NK-92 (cell line): Measurements from ENCODE around the gene OR8G1.
"Not testable (repeated sequence)": the region's sequence is repeated elsewhere in the genome, so short reads cannot be mapped to it uniquely, and the experiment has no call there.

Experiments used
- DNase-seq: peaks from one replicate; lab custom pipeline; 2025; ENCODE audit not compliant: unreplicated experiment; lab: John Stamatoyannopoulos, UW

The OR8G1 gene

DNA sequence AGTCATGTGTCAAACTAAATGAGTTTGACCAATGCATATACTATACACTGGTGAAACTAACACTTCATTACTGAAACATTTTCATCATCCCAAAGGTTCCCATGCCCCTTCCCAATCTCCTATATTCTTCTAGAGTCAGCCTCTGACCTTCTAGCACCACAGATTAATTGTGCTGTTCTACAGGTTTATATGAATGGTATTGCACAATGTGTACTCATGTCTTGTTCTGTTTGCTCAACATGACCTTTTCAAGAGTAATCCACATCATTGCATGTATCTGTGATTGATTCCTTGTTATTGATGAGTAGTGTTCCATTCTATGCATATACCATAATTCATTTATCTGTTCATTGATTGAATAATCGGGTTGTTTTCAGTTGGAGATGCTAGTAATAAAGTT lies 7.5 kb upstream of the OR8G1 start:
- DNase-seq = no peak

DNA sequence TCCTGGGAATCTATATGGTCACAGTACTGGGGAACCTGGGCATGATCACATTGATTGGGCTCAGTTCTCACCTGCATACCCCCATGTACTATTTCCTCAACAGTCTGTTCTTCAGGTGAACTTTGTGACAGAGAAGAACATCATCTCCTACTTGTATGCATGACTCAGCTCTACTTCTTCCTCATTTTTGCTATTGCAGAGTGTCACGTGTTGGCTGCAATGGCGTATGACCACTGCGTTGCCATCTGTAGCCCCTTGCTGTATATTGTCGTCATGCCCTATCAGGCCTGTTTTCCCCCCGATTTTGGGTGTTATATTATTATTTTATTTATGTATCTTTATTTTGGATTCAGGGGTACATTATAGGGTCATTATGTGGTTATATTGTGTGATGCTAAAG lies 2.4 kb upstream of the OR8G1 start:
- no peak for DNase-seq

DNA sequence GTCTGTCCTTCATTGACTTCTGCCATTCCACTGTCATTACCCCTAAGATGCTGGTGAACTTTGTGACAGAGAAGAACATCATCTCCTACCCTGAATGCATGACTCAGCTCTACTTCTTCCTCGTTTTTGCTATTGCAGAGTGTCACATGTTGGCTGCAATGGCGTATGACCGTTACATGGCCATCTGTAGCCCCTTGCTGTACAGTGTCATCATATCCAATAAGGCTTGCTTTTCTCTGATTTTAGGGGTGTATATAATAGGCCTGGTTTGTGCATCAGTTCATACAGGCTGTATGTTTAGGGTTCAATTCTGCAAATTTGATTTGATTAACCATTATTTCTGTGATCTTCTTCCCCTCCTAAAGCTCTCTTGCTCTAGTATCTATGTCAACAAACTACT lies 9.0 kb downstream of the OR8G1 start:
- DNase-seq = not testable (repeated sequence)

DNA sequence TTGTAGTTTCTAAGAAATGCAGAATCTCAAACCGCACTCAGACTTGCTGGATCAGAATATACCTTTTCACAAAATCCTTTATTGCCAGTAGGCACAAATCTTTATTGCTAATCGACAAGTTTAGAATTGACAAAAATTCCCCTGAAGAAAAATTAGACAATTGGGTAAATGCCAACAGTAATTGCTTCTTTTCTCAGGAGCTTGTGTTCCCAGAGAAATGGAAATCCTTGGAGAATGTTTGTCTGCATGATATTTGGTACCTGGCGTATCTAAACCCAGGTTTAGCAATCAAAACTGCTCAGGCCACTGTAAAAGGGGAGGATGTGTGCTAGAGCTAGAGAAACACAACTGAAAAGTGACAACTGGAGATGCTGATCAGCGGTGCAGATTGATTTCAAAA lies 15.2 kb downstream of the OR8G1 start, which contains the start of gene OR8G5:
Gene OR8G5, plus strand, starts transcription at position 301 of the 400 bp plus-strand sequence. CDS start 8,556 bp downstream, outside the sequence.
- no peak for DNase-seq

DNA sequence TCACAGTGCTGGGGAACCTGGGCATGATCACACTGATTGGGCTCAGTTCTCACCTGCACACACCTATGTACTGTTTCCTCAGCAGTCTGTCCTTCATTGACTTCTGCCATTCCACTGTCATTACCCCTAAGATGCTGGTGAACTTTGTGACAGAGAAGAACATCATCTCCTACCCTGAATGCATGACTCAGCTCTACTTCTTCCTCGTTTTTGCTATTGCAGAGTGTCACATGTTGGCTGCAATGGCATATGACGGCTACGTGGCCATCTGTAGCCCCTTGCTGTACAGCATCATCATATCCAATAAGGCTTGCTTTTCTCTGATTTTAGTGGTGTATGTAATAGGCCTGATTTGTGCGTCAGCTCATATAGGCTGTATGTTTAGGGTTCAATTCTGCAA lies 24.1 kb downstream of the OR8G1 start:
- DNase-seq = not testable (repeated sequence)

DNA sequence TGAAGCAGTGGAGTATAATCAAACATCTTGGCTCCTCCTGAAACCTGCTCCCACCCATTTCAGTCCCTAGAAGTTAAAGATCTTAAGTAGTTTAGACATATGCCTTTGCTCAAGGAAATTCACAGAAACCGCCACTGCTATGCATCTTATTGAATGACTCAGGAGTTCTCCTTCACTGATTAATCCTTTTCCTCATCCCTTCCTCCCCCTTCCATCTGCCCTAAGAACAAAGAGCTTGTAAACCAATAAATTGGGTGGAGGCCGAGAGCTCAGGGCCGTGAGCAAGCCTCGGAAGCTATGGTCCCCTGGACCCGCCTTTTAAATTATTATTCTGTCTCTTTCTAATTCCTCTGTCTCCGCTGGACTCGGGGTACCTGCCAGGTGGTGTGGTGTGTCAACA lies 30.0 kb downstream of the OR8G1 start:
- not testable (repeated sequence) for DNase-seq

DNA sequence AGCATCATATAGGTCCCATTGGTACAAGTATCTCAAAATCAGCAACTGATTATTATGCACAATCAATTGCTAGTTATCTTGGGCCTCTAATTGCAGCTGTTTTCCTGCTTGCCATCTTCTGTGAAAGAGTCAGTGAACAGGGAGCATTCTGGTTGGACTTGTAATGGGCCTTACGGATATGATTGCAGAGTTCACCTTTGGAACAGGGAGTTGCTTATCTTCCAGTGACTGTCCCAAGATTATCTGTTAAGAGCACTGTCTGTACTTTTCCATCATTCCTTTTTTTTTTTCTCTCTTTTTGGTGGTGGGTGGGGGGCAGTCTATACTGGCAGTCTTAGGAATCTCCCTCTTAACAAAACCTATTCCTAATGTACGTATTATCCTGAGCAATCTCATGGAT lies 33.1 kb downstream of the OR8G1 start:
- DNase-seq = no peak

DNA sequence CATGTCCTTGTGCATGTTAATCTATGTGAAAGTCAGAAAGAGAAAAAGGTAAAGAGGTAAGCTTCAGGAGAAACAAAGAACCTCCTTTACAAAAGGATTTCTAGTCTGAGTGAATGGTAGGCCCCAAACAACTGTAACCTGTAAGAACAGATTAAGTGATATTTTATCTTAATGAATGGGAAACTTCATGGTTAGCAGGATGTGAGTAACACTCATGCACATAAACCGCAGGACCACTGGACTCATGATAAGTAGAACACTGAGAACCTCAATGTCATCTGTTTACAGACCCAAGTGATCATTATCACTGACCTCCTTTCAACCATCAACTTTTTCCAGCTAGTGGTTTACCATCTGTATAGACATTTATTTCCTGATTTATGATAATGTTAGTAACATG lies 35.2 kb downstream of the OR8G1 start:
- DNase-seq = no peak

DNA sequence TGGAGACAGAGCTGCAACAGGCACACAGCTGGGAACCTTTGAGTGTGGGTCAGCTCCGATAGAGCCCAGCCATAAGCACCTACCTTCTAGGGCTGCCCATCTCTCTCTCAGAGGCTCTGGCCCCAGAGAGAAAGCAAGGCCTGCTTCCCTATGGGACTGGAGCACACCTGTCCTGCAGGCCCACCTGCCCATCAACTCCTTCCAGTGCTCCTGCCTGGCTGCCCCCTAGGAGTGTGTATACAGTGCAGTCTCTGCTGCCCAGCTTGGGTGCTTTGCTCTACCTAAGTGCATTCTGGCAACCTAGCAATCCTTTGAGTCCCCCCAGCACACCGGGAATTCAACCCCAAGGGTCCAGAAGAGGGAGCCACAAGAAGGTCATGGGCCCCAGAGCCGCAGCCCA lies 36.3 kb downstream of the OR8G1 start:
- DNase-seq = no peak

DNA sequence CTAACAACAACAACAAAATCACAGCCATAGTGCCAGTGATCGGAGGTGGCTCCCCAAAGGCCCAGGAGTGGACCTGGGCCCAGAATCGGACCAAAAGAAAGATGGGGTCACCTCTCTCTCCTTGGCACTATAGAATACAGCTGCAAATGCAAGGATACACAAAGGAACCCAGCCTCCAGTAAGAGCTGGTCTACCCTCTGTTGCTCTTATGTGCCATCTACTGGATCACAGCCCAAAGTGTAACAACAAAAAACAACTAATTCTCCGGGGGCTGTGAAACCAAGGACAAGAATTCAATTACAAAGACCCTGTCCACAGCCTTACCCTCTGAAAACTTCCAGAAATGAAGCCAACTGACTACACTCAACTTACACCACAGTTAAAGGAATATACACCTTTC lies 36.9 kb downstream of the OR8G1 start:
- DNase-seq = no peak

DNA sequence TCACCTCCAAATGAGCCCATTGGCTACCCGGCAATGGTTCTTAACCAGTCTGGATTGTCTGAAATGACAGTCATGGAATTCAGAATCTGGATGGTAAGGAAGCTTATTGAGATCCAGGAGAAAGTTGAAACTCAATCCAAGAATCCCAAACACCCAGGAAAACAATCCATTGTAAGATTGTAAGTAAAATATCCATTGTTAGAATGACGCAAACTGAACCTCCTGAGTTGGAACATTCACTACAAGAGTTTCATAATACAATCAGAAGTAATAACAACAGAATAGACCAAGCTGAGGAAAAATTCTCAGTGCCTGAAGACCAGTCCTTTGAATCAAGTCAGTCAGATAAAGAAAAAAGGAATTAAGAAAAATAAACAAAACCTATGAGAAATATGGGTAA lies 37.4 kb downstream of the OR8G1 start:
- no peak for DNase-seq

DNA sequence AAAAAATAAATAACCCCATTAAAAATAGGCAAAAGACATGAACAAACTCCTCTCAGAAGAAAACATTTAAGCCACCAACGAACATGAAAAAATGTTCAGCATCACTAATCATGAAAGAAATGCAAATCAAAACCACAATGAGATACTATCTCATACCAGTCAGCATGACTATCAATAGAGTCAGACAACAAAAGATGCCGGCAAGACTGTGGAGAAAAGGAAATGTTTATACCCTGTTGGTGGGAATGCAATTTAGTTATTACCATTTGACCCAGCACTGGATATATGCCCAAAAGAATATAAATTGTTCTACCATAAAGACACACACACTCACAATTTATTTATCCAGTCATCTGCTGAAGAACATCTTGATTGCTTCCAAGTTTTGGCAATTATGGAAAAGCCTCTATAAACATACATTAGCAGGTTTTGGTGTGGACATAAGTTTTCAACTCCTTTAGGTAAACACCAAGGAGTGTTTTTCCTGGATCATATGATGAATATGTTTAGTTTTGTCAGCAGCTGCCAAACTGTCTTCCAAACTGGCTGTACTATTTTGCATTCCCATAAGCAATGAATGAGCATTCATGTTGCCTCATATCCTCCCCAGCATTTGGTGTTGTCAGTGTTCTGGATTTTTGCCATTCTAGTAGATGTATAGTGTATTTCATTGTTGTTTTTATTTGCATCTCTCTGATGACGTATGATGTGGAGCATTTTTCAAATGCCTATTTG lies 44.9 kb downstream of the OR8G1 start:
- no peak for DNase-seq

DNA sequence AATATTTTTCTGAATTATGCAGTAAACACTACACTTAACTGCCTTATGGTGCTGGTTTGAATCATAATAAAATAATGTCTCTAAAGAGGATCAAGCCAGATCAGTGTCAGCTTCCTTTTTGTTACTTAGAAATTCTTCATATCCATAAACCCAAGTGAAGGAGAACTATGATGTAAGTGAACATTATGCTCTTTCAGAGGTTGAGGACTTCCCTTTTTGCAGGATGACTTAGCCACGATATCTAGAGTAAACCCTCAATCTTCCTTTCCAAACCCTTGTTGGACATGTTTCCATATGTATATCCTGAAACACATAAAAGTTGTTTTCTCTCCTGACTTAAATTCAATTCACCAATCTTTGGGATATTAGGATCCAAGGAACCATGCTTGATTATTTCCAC lies 53.8 kb downstream of the OR8G1 start:
- no peak for DNase-seq

DNA sequence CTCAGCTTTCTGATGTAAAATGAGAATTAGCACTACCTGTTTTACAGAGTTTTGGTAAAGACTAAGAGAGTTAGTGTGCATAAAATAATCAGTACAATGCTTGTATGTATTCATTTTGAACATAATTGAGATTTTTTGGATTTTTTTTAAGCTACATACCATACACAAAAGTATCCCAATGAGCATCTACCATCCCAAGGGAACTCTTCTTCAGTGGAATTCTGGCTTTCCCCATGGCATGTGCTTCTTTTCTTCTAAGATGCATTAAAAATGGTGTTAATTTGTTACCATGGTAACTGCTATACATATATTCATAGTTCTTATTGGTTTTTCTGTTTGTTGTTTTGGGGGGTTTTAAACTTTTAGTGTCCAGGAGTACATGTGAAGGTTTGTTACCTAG lies 55.1 kb downstream of the OR8G1 start:
- DNase-seq = no peak

DNA sequence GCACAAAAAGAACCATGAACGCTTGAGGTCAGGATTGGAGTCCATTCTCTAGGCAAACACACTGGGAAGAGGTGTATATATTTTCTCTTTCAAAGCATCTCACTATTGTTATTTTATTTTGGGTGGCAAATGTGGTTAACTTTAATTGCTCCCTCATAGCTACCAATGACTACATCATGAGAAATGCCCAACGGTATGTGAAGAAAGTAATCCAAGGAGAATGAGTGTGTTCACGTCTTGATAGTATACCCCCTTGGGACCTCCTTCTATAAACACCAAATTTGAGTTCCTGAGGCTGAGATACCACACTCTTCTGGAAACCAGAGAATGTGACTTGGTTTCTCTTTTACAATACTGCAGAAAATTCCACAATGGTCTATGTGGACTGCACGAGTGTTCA lies 57.0 kb downstream of the OR8G1 start:
- no peak for DNase-seq

DNA sequence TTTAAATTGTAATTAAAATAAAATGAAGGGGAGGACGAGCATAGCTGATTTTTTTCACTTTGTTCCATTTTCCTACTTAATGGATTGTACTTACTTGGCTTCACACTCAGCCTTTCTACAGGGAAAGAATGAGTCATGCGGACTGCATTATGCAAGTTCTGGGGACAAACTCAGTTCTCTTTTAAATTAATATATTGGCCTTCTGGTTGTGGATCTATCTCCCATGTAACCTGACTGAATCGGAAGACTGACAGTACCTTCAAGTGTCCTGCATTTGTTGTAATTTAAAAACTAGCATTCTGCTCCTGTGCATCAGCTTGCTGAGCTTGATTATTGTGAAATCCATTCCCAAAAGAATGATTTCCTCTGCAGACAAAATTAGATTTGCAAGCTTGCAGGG lies 60.7 kb downstream of the OR8G1 start:
- DNase-seq = no peak

DNA sequence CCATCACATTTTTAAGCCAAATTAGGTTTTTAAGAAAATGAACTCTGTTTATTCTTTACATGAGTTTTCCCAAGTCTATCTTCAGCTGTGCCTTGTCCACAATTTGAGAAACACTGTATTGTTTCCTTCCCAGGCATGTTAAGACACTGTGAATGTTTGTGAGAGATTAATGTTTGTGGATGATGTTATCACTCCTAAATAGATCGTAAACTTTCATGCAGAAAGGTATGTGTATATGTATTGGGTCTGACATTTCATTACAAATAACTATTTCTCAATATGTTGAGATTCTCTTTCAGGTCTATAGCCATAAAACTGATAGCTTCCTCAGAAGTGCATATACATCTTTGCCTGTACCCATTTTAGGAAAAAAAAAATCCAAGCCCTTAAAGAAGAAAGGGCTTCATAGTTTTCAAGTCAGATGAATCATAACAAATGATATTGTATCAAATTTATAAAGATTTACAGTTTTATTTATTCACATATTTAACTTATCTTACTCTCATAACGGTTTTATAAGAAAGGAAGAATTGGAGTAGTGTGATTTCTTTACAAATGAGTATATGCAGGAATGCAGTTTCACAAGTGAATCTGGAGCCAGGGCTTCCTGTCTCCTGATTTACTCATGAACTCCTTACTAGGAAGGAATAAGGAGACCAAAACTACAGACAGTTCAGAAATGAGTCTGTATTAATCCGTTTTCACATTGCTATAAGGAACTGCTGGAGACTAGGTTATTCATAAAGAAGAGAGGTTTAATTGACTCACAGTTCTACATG lies 61.6 kb downstream of the OR8G1 start:
- DNase-seq = no peak
